Endothelial cell of umbilical vein (primary cell): ENCODE results near the gene CFAP69.

Experiments
- CTCF ChIP-seq, 2 donors: IDR thresholded peaks; 1 replicate in 1 of 2; 2 replicates in 1 of 2; pipeline ENCODE4 v1.5.1; 2011; ENCODE audit warnings: low read length in 2 of 2, mild to moderate bottlenecking in 2 of 2, moderate library complexity in 2 of 2, control low read depth in 1 of 2, inconsistent platforms in 1 of 2, low read depth in 1 of 2; ENCODE audit not compliant: insufficient read depth in 1 of 2; ENCODE audit errors: extremely low read depth in 1 of 2
- EZH2 ChIP-seq: IDR thresholded peaks from 2 replicates; pipeline ENCODE4 v1.6.1; 2012; ENCODE audit warnings: borderline replicate concordance, low read depth, mild to moderate bottlenecking, moderate library complexity, low read length, inconsistent platforms; ENCODE audit not compliant: severe bottlenecking
- FOS ChIP-seq: IDR thresholded peaks from 2 replicates; pipeline ENCODE4 v1.6.1; 2011; ENCODE audit warnings: mild to moderate bottlenecking, low read length, moderate library complexity, borderline replicate concordance; ENCODE audit not compliant: insufficient read depth
- GATA2 ChIP-seq: IDR thresholded peaks from 2 replicates; pipeline ENCODE4 v1.7.0; 2011; ENCODE audit warnings: low read depth, mild to moderate bottlenecking, moderate library complexity, mixed read lengths, low read length; ENCODE audit not compliant: insufficient read length, insufficient read depth
- JUN ChIP-seq: IDR thresholded peaks from 2 replicates; pipeline ENCODE4 v1.6.1; 2011; ENCODE audit warnings: borderline replicate concordance, low read depth; ENCODE audit not compliant: insufficient read length, insufficient read depth
- MYC ChIP-seq: IDR thresholded peaks from one replicate; pipeline ENCODE4 v1.6.1; 2011; ENCODE audit warnings: mild to moderate bottlenecking, low read depth, low read length
- POLR2A ChIP-seq: IDR thresholded peaks from 2 replicates; pipeline ENCODE4 v1.6.1; 2012; ENCODE audit warnings: low read depth, mild to moderate bottlenecking, control low read depth, low read length
- POLR2AphosphoS5 ChIP-seq: IDR thresholded peaks from 2 replicates; pipeline ENCODE4 v1.6.1; 2012; ENCODE audit warnings: low read depth, mild to moderate bottlenecking, control low read depth, low read length, moderate library complexity; ENCODE audit not compliant: insufficient read depth
- TF ChIP-seq, protein P1 (sequence below): IDR thresholded peaks from 2 replicates; pipeline ENCODE4 v1.6.1; 2011; ENCODE audit not compliant: insufficient read depth, insufficient read length

DNA sequence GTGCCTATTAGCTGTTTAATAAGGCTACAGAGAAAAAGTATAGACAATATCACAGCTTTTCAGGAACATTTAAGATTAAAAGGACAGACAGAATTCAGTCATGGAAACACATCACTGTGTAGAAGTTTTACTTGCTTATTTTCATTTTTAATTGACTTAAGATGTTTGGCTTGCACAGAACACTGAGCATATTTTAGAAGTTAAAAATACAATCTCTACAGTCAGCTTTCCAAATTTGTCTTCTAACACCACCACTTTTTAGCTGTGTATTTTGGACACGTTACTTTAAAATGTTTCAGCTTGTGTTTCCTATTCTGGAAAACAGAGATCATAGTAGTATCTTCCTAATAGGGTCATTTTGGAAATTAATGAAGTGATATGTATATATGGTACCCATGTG is 11.8 kb downstream of the CFAP69 start:
- TF ChIP-seq CTCF (IDR thresholded peaks at IDR 0.05; ENCODE audit: extremely low read depth in 1 of 2, insufficient read depth in 1 of 2, low read depth in 1 of 2, low read length in 2 of 2) (no peak), FOS (no peak), EZH2 (no peak), POLR2AphosphoS5 (no peak), POLR2A (no peak), JUN (no peak), MYC (no peak), GATA2 (no peak)
- TF ChIP-seq, protein P1, sequence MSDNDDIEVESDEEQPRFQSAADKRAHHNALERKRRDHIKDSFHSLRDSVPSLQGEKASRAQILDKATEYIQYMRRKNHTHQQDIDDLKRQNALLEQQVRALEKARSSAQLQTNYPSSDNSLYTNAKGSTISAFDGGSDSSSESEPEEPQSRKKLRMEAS = no peak
